ENCODE results near the gene CEP128. TPM values are rescaled to one million over a fixed set of nuclear protein-coding genes. Genes with fewer than 3 reads are reported as not detected.

Gene CEP128
- total RNA-seq, 4 donors from 2014 or later: 13.9 to 18.1 (median 16.0) TPM

DNA sequence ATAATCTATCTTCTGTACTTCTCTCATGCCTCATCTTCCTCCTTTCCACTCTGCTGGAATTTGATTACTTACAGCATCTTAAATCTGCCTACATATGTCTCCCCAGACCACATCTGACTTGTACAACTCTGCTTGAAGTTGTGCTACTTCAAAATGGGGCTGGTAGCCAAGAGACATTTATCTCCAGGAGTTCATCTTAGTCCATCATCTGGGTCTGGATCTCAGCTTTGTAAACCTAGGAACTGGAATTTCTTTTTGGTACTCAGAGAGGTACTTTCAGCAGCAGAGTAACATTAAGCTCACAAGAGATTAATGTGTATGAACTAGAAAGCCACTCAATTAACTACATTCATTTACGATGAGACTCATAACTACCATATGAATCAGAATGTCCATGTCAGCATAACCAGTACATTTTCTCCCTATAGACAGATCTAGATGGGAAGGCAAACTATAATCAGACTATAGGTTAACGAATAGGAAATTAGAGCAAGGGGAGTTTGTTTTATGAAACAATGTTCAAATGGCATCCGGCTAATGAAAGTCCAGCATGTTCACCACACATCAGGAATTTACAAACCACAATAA, 178.8 kb downstream of the CEP128 start:
- H3K9me3 ChIP-seq: no peaks in the 10 kb centered on the region
- TF ChIP-seq, protein P1, sequence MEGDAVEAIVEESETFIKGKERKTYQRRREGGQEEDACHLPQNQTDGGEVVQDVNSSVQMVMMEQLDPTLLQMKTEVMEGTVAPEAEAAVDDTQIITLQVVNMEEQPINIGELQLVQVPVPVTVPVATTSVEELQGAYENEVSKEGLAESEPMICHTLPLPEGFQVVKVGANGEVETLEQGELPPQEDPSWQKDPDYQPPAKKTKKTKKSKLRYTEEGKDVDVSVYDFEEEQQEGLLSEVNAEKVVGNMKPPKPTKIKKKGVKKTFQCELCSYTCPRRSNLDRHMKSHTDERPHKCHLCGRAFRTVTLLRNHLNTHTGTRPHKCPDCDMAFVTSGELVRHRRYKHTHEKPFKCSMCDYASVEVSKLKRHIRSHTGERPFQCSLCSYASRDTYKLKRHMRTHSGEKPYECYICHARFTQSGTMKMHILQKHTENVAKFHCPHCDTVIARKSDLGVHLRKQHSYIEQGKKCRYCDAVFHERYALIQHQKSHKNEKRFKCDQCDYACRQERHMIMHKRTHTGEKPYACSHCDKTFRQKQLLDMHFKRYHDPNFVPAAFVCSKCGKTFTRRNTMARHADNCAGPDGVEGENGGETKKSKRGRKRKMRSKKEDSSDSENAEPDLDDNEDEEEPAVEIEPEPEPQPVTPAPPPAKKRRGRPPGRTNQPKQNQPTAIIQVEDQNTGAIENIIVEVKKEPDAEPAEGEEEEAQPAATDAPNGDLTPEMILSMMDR (IDR thresholded peaks at IDR 0.05): no peak
- no peak for TF ChIP-seq POLR2A (IDR thresholded peaks at IDR 0.05)
- H3K4me1 ChIP-seq: no peaks in the 10 kb centered on the region
- no peak overlapping the region for H3K27ac ChIP-seq
- H3K27me3 ChIP-seq: no peaks in the 10 kb centered on the region
- H3K36me3 ChIP-seq: no peaks in the 10 kb centered on the region
- WGBS, 2 donors: 93 to 99% methylated on average over 3 of the region's 3 CpGs
- no peak for DNase-seq
- intact Hi-C loops (cut with DNase I): no loop called here
- no peak overlapping the region for H3K4me3 ChIP-seq (replicated peaks in 1 of 3)

DNA sequence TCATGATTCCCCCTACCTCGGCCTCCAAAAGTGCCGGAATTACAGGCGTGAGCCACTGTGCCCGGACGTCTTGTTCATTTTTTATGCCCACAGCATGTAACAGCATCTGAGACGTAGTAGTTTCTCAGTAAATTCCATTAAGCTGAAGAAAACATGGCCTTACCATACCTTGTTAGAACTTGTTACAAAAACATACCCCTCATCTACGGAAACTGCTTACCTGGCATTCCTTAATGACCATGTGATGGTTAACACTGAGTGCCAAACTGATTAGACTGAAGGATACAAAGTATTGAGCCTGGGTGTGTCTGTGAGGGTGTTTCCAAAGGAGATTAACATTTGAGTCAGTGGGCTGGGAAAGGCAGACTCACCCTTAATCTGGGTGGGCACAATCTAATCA, 186.8 kb downstream of the CEP128 start:
- Histone ChIP-seq H3K9me3 (no peaks in the 10 kb centered on the region), H3K4me1 (no peaks in the 10 kb centered on the region), H3K27me3 (no peaks in the 10 kb centered on the region), H3K4me3 (replicated peaks in 1 of 3) (no peak overlapping the region), H3K27ac (no peak overlapping the region), H3K36me3 (no peaks in the 10 kb centered on the region)
- DNase-seq: no peak
- WGBS, 2 donors: 98 to 99% methylated on average over 7 of the region's 7 CpGs
- intact Hi-C loops (cut with DNase I): no loop called here
- TF ChIP-seq, protein P1 (IDR thresholded peaks at IDR 0.05): no peak
- TF ChIP-seq POLR2A (IDR thresholded peaks at IDR 0.05): no peak

GRCh38 chr14:80751285-80751684, 190.3 kb downstream of the CEP128 start:
- Histone ChIP-seq H3K36me3 (no peaks in the 10 kb centered on the region), H3K4me1 (no peaks in the 10 kb centered on the region), H3K27ac (no peak overlapping the region), H3K4me3 (replicated peaks in 1 of 3) (no peak overlapping the region), H3K9me3 (no peaks in the 10 kb centered on the region), H3K27me3 (no peaks in the 10 kb centered on the region)
- intact Hi-C loops (cut with DNase I): no loop called here
- WGBS, 2 donors: 93 to 94% methylated on average over 1 of the region's 1 CpG
- DNase-seq: no peak
- no peak for TF ChIP-seq POLR2A (IDR thresholded peaks at IDR 0.05)
- TF ChIP-seq, protein P1 (IDR thresholded peaks at IDR 0.05): no peak

DNA sequence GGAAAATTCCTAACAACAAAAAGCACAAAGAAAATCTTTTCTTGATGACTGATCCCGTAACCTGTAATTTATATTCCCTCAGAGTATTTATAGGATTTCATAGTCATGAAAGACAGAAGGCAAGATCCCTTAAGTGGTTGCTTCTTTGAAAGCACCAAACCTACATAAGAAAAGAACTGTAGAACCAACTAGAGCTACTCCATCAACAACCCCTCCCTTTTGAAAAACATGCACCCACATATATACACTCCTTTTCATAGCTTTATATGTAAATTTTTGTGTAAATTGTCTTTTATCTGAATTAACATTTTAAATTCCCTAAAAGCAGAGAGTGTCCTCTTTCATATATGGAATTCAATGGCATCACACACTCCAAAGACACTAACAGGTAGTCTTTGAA, 215.3 kb downstream of the CEP128 start:
- H3K9me3 ChIP-seq: no peaks in the 10 kb centered on the region
- no peak for DNase-seq
- no peaks in the 10 kb centered on the region for H3K4me1 ChIP-seq
- H3K27me3 ChIP-seq: no peaks in the 10 kb centered on the region
- H3K4me3 ChIP-seq (replicated peaks in 1 of 3): no peak overlapping the region
- intact Hi-C loops (cut with DNase I): no loop called here
- no peaks in the 10 kb centered on the region for H3K36me3 ChIP-seq
- WGBS, 2 donors: 95 to 100% methylated on average over 1 of the region's 1 CpG
- no peak overlapping the region for H3K27ac ChIP-seq
- no peak for TF ChIP-seq POLR2A (IDR thresholded peaks at IDR 0.05)
- TF ChIP-seq, protein P1 (IDR thresholded peaks at IDR 0.05): no peak

- DNase-seq: no peak
- TF ChIP-seq, protein P1 (IDR thresholded peaks at IDR 0.05): no peak
- no peak for TF ChIP-seq POLR2A (IDR thresholded peaks at IDR 0.05)
- Histone ChIP-seq H3K9me3 (no peaks in the 10 kb centered on the region), H3K4me1 (no peaks in the 10 kb centered on the region), H3K36me3 (no peaks in the 10 kb centered on the region), H3K27me3 (no peaks in the 10 kb centered on the region), H3K27ac (no peak overlapping the region), H3K4me3 (replicated peaks in 1 of 3) (no peak overlapping the region)
- WGBS, 2 donors: 90 to 100% methylated on average over 1 of the region's 1 CpG
- intact Hi-C loops (cut with DNase I): no loop called here
These were observed 222.6 kb downstream of the CEP128 start for GRCh38 chr14:80718940-80719339.

Measured in thyroid gland (tissue), 4 donors.